Erythroblast (primary cell): ENCODE results near the gene FAM47E.

Source experiments
- DNase-seq, 2 experiments: peaks; one replicate each; lab custom pipeline; 2025; lab: John Stamatoyannopoulos, UW
- GATA1 ChIP-seq: IDR thresholded peaks from 2 replicates; pipeline ENCODE4 v1.6.1; 2011; ENCODE audit warnings: low read depth, mild to moderate bottlenecking, control low read depth, low read length, moderate library complexity
- POLR2A ChIP-seq: IDR thresholded peaks from 2 replicates; pipeline ENCODE4 v1.6.1; 2011; ENCODE audit warnings: mild to moderate bottlenecking, low read length

Gene FAM47E

GRCh38 chr4:76251441-76252270 lies at the start of gene FAM47E:
Gene FAM47E, plus strand, starts transcription at chr4:76251721. Its CDS starts 26 bp downstream, at chr4:76251747.
- TF ChIP-seq POLR2A (no peak), GATA1 (no peak)
- peak; percentile 33 to 62 for DNase-seq

- TF ChIP-seq GATA1 (no peak), POLR2A (no peak)
- DNase-seq, result no peak
Measured at GRCh38 chr4:76203541-76203940, 48.0 kb upstream of the FAM47E start.

- TF ChIP-seq POLR2A (no peak), GATA1 (no peak)
- DNase-seq, result no peak
Measured at GRCh38 chr4:76204936-76205335, 46.6 kb upstream of the FAM47E start.

- DNase-seq, result no peak
- TF ChIP-seq GATA1 (no peak), POLR2A (no peak)
Measured at GRCh38 chr4:76205476-76205875, 46.0 kb upstream of the FAM47E start.

GRCh38 chr4:76206222-76206942 lies 45.1 kb upstream of the FAM47E start:
- DNase-seq, result no peak
- TF ChIP-seq POLR2A, result no peak
- TF ChIP-seq GATA1, result no peak

GRCh38 chr4:76207549-76207948 lies 44.0 kb upstream of the FAM47E start:
- DNase-seq, result no peak
- TF ChIP-seq GATA1 (no peak), POLR2A (no peak)

GRCh38 chr4:76208005-76208765 lies 43.3 kb upstream of the FAM47E start:
- no peak for DNase-seq
- no peak for TF ChIP-seq POLR2A
- no peak for TF ChIP-seq GATA1

- DNase-seq, result no peak
- TF ChIP-seq POLR2A (no peak), GATA1 (no peak)
Measured at GRCh38 chr4:76209881-76210280, 41.6 kb upstream of the FAM47E start.

- no peak for DNase-seq
- TF ChIP-seq POLR2A, result no peak
- no peak for TF ChIP-seq GATA1
Measured at GRCh38 chr4:76210452-76210851, 41.1 kb upstream of the FAM47E start.

GRCh38 chr4:76211769-76212708 lies 39.5 kb upstream of the FAM47E start:
- DNase-seq, result no peak
- TF ChIP-seq GATA1, result no peak
- no peak for TF ChIP-seq POLR2A

- DNase-seq, result peak in 1 of 2 experiments; percentile 23
- no peak for TF ChIP-seq GATA1
- no peak for TF ChIP-seq POLR2A
Measured at GRCh38 chr4:76212851-76213414, 38.6 kb upstream of the FAM47E start.

- TF ChIP-seq GATA1 (no peak), POLR2A (peak; percentile 70)
- DNase-seq, result peak; percentile 85 to 87
Measured at GRCh38 chr4:76213415-76214176, 37.9 kb upstream of the FAM47E start, which contains the start of gene SCARB2. Gene SCARB2, minus strand, starts transcription at chr4:76213824. Its CDS starts 281 bp downstream, at chr4:76213543.
